ES-I3 (cell line): ENCODE measurements around the gene ZNF764.

ENCODE experiments used
- H3K36me3 ChIP-seq: 2 replicates; pipeline ENCODE4 v1.6.1; 2013; ENCODE audit warnings: mild to moderate bottlenecking, low read length, control low read depth, moderate library complexity; ENCODE audit not compliant: insufficient read depth
- H3K4me1 ChIP-seq: 2 replicates; pipeline ENCODE4 v1.6.1; 2013; ENCODE audit warnings: mild to moderate bottlenecking, control low read depth, low read length; ENCODE audit not compliant: insufficient read depth
- H3K9ac ChIP-seq: 2 replicates; pipeline ENCODE4 v1.6.1; 2013; ENCODE audit warnings: low read depth, mild to moderate bottlenecking, low read length, moderate library complexity
- H3K9me3 ChIP-seq: 2 replicates; pipeline ENCODE4 v1.6.1; 2013; ENCODE audit warnings: mild to moderate bottlenecking, low read length, moderate library complexity; ENCODE audit not compliant: control insufficient read depth, insufficient read depth

ZNF764 gene

DNA sequence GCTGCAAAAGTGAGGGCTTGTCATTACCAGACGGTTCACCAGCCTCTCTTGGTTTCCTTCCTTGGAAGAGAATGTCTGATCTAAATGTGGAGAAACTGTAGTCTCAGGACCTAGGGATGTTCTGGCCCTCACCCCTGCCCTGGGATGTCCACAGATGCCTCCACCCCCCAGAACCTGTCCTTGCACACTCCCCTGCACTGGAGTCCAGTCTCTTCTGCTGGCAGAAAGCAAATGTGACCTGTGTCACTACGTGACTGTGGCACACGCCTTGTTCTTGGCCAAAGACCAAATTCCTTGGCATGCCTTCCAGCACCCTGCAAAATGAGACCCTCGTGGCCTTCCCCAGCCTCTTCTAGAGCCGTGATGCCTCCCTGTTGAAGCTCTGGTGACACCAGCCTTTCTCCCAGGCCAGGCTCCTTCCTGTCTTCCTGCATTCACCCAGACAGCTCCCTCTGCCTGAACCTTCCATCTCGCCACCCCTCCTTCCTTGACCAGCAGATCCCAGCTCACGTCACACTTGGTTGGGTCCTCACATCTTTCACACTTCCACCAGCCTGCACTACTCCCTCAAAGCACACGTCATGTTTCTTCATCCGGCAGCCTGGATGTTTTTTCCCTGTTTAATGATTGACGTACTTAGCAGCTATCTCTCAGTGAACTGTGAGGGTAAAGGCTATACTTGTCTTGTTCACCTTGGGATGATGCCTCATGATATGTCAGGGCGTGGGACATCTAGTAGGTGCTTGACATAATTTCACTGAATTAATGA is 36.1 kb downstream of the ZNF764 start:
- H3K4me1 ChIP-seq = no peaks in the 10 kb centered on the region
- H3K9ac ChIP-seq = no peak overlapping the region
- H3K9me3 ChIP-seq = no peaks in the 10 kb centered on the region
- no peaks in the 10 kb centered on the region for H3K36me3 ChIP-seq

DNA sequence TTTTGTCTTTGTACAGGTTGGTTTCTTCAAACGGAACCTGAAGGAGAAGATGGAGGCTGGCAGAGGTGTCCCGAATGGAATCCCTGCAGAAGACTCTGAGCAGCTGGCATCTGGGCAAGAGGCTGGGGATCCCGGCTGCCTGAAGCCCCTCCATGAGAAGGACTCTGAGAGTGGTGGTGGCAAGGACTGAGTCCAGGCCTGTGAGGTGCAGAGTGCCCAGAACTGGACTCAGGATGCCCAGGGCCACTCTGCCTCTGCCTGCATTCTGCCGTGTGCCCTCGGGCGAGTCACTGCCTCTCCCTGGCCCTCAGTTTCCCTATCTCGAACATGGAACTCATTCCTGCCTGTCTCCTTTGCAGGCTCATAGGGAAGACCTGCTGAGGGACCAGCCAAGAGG is 36.7 kb downstream of the ZNF764 start:
- H3K36me3 ChIP-seq = no peaks in the 10 kb centered on the region
- H3K9me3 ChIP-seq = no peaks in the 10 kb centered on the region
- H3K9ac ChIP-seq = no peak overlapping the region
- H3K4me1 ChIP-seq = no peaks in the 10 kb centered on the region

DNA sequence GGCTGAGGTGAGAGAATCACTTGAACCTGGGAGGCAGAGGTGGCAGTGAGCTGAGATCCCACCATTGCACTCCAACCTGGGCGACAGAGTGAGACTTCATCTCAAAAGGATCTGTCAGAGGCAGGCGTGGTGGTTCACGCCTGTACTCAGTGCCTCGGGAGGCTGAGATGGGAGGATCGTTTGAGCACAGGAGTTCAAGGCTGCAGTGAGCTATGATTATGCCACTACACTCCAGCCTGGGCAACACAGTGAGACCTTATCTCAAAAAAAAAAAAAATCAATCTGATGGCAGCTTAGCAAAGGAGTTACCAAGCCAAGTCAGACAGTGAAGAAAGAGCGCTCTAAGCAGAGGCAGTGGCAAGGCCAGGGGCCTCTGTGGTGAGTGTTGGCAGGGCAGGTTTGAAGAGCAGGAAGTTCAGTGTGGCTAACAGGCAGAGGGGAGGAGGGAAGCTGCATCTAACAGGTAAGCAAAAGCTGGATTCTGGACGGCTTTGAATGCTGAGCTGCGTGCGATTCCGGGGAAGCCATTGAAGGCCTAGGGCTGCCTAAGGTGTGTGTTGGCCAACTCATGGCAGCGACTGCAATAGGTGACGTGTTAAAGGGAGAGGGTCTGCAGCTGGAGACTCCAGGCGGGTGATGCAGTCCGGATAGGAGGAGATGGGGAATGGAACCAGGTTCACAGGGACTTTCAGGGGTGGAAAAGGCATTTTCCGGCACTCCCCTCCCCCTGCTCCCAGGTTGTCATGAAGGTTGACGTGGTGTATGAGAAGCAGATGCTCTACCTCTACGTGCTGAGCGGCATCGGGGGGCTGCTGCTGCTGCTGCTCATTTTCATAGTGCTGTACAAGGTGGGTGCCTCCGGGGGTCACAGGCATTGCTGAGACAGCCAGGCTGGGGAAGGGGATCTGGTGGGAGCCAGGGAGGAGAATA is 38.8 kb downstream of the ZNF764 start:
- no peak overlapping the region for H3K9ac ChIP-seq
- H3K36me3 ChIP-seq = no peaks in the 10 kb centered on the region
- no peaks in the 10 kb centered on the region for H3K4me1 ChIP-seq
- no peaks in the 10 kb centered on the region for H3K9me3 ChIP-seq

DNA sequence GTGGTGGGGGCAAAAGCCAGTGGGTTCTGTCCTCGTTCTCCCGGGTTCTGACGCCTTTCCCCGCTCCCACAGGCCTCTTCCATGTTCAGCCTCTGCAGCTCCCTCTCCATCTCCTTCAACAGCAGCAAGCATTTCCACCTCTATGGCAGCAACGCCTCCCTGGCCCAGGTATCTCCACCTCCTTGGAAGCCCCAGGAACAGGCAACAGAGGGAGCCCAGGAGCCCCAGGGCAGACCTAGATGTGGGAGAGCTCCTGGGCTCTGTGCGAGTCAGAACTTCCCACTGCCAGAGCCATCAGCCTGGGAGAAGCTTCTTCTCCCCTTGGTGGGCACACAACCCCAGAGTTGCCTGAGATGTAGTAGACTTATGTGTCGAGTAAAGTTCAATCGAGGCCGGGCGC is 39.6 kb downstream of the ZNF764 start:
- H3K9ac ChIP-seq = no peak overlapping the region
- H3K36me3 ChIP-seq = no peaks in the 10 kb centered on the region
- no peaks in the 10 kb centered on the region for H3K4me1 ChIP-seq

DNA sequence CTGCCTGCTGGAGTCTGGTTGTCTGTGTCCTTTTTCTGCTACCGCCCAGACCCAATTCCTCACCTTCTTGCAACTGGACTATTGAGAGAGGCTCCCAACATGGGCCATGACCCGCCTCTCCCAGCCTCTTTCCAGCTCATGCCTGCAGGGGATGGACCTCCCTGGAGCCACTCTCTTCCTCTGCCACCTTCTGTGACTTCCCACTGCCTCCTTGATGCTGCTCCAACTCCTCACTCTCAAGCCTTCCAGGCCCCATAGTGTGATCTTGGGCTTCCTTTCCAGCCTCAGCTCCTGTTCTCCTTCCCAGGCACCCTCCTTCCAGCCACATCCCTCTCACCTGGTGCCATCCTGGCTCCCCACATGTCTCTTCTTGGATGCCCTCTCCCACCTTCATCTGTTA is 42.9 kb downstream of the ZNF764 start:
- H3K4me1 ChIP-seq = no peaks in the 10 kb centered on the region
- no peaks in the 10 kb centered on the region for H3K9me3 ChIP-seq
- H3K36me3 ChIP-seq = no peaks in the 10 kb centered on the region
- H3K9ac ChIP-seq = no peak overlapping the region

More for the DNA sequence above, 39.6 kb downstream of the ZNF764 start:
- no peaks in the 10 kb centered on the region for H3K9me3 ChIP-seq

DNA sequence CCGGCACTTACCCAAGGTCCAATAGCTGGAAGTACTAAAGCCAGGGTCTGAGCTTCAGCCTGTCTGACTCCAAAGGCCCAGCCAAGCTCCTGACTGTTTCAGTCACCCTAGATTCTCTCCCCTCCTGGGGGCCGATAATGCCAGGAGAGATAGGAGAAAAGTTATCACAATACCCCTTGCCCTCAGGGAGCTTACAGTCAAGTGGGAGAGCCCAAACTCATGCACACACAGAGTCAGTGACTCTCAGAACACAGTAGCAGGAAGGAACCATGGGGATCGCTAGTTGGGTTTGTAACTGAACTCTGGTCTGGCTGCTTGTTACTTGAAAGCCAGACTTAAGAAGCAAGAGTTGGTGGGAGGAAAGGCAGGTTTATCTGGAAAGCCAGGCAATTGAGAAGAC is 46.7 kb downstream of the ZNF764 start:
- no peaks in the 10 kb centered on the region for H3K4me1 ChIP-seq
- H3K9ac ChIP-seq = no peak overlapping the region
- H3K36me3 ChIP-seq = no peaks in the 10 kb centered on the region
- H3K9me3 ChIP-seq = no peaks in the 10 kb centered on the region

DNA sequence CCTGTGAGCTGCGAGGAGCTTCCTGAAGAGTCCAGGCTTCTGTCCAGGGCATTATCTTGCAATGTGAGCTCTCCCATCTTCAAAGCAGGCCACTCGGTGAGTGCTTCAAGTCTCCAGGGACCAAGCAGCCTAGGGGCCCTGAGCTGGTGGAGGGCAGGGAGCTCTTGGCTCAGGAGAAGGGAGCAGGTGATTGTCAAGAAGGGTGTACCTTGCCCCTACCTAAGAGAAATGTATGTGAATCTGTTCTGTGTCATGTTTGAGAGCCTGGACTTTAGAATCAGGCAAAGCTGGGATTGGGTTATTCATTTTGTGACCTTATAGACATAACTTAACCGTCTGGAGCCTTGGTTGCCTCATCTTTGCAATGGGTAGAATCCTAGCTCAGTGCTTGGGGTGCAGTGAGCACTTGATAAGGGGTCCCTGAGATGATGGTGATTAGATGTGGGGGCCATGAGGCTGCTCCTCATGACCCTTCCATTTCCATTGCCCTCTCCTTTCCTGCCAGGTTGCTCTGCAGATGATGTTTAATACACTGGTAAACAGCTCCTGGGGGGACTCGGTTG is 47.7 kb downstream of the ZNF764 start:
- H3K9me3 ChIP-seq = no peaks in the 10 kb centered on the region
- no peak overlapping the region for H3K9ac ChIP-seq
- H3K36me3 ChIP-seq = no peaks in the 10 kb centered on the region
- no peaks in the 10 kb centered on the region for H3K4me1 ChIP-seq

DNA sequence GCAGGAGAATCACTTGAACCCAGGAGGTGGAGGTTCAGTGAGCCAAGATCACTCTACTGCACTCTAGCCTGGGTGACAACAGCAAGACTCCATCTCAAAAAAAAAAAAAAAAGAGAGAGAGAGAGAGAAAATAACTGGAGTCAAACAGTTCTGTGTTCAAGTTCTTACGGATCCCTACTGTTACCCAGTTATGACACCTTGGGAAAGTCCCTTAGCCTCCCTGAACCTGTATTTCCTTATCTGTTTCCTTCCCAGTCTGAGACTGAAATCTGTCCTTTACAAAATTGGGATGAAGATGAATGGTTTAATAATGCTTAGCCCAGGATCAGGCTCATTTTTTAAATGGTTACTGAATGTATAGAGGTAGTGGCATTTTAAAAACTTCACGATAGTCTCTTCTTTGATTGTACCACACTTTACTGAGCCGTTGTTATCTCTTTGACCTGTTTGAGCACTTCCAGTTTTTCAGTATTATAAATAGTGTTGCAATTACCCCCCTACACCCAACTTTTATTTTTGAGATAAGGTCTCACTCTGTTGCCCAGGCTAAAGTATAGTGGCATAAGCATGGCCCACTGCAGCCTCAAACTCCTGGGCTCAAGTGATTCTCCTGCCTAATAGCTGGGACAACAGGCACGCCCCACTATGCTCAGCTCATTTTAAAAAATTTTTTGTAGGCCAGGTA is 49.0 kb downstream of the ZNF764 start:
- Histone ChIP-seq H3K4me1 (no peaks in the 10 kb centered on the region), H3K9ac (no peak overlapping the region), H3K36me3 (no peaks in the 10 kb centered on the region), H3K9me3 (no peaks in the 10 kb centered on the region)
